SK-N-MC (cell line): ENCODE measurements around the gene MED17.

Experiments
- DNase-seq: peaks from one replicate; pipeline ENCODE4 v3.0.0-alpha.2; 2011; ENCODE audit warnings: low read depth, low spot score
- H3K27ac ChIP-seq: fragments of 200-600 bp; sonication (generic); 2 replicates; pipeline ENCODE4 v1.5.1; 2016; ENCODE audit warnings: mixed run types
- H3K36me3 ChIP-seq: fragments of 200-600 bp; sonication (generic); 2 replicates; pipeline ENCODE4 v1.6.1; 2017; ENCODE audit warnings: antibody characterized with exemption, low read length, mixed read lengths; ENCODE audit not compliant: insufficient read depth
- H3K4me3 ChIP-seq: fragments of 200-600 bp; sonication (generic); 2 replicates; pipeline ENCODE4 v1.5.1; 2016
- H3K9ac ChIP-seq: fragments of 200-600 bp; sonication (generic); 2 replicates; pipeline ENCODE4 v1.8.0; 2017; ENCODE audit warnings: mixed run types, mixed read lengths; ENCODE audit not compliant: insufficient read length
- H3K9me3 ChIP-seq: fragments of 200-600 bp; sonication (generic); 2 replicates; pipeline ENCODE4 v1.6.1; 2017; ENCODE audit warnings: low read depth, mild to moderate bottlenecking, antibody characterized with exemption, low read length, moderate library complexity, mixed read lengths
- EZH2 ChIP-seq: fragments of 200-600 bp; sonication (generic); IDR thresholded peaks from one replicate; pipeline ENCODE4 v1.6.1; 2017; ENCODE audit warnings: antibody characterized with exemption
- FOXP2 ChIP-seq: optimal IDR thresholded peaks from 2 replicates; pipeline ENCODE3; 2011; ENCODE audit warnings: mild to moderate bottlenecking, moderate library complexity; ENCODE audit not compliant: insufficient read depth; ENCODE audit errors: extremely low read length, control extremely low read depth
- POLR2AphosphoS5 ChIP-seq: IDR thresholded peaks from 2 replicates; pipeline ENCODE4 v1.6.1; 2012; ENCODE audit warnings: mild to moderate bottlenecking, low read depth, low read length, borderline replicate concordance

MED17 gene

DNA sequence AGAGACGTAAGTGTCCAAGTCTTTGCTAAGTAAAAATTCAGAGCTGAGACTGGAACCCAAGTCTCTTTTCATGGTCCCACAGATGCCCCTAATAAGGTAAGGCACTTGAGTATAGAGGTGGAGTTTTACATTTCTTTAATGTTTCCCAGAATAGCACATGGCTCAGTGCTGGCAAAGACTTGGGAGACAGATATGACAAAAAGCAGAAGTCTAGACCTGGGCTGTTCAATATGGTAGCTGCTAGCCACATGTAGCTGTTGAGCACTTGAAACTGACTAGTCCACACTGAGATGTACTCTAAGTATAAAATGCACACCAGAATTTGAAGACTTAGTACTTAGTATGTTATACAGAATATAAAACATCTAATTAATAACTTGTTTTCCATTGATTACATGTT, 48.7 kb downstream of the MED17 start:
- no peak overlapping the region for H3K9ac ChIP-seq
- no peak overlapping the region for H3K4me3 ChIP-seq
- no peaks in the 10 kb centered on the region for H3K9me3 ChIP-seq
- H3K36me3 ChIP-seq, result no peaks in the 10 kb centered on the region
- H3K27ac ChIP-seq, result no peak overlapping the region
- TF ChIP-seq POLR2AphosphoS5 (no peak), EZH2 (no peak)
- DNase-seq, result no peak

DNA sequence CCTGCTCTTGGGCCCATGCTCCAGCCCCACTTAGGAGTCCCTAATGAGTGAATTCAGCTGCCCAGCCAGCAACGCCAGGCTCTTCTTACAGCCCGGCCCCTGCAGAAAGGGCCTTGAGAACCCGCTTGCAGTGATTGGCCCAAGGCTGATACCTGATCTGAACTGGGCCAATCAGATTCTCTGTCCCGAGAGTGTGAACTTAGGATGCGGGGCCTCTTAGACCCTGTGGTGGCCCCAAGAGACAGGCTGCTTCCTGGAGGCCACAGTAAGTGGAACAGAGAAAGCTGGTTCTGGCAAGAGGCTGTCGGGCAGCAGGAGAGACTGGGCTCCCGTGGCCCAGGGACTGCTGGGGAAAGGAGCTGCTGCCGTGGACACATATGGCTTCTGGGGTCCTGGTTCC, 54.9 kb downstream of the MED17 start:
- H3K27ac ChIP-seq, result no peak overlapping the region
- no peaks in the 10 kb centered on the region for H3K36me3 ChIP-seq
- H3K9me3 ChIP-seq, result no peaks in the 10 kb centered on the region
- no peak overlapping the region for H3K9ac ChIP-seq
- H3K4me3 ChIP-seq, result no peak overlapping the region
- no peak for DNase-seq
- TF ChIP-seq FOXP2, result no peak
- TF ChIP-seq POLR2AphosphoS5, result no peak
- TF ChIP-seq EZH2, result no peak

DNA sequence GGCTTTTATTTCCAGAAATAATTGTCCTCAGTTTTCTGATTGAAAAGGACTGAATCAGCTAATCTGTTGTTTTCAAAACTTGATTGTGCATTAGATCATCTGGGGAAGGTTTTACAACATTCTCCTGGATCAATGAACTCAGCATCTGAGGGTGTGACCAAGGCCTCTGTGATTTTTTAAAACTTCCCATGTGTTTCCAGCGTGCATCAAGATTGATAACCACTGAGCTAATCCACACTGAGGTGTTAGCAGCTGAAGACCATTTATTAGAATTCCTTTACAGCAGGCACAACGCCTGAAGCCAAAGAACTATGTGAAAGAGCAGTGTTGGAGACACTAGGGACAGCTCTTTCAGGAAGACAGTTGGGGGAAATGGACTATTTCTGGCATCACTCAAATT, 56.1 kb downstream of the MED17 start:
- no peaks in the 10 kb centered on the region for H3K36me3 ChIP-seq
- no peak overlapping the region for H3K4me3 ChIP-seq
- no peaks in the 10 kb centered on the region for H3K9me3 ChIP-seq
- TF ChIP-seq POLR2AphosphoS5, result no peak
- TF ChIP-seq FOXP2, result no peak
- TF ChIP-seq EZH2, result no peak
- H3K9ac ChIP-seq, result no peak overlapping the region
- no peak for DNase-seq
- H3K27ac ChIP-seq, result no peak overlapping the region

DNA sequence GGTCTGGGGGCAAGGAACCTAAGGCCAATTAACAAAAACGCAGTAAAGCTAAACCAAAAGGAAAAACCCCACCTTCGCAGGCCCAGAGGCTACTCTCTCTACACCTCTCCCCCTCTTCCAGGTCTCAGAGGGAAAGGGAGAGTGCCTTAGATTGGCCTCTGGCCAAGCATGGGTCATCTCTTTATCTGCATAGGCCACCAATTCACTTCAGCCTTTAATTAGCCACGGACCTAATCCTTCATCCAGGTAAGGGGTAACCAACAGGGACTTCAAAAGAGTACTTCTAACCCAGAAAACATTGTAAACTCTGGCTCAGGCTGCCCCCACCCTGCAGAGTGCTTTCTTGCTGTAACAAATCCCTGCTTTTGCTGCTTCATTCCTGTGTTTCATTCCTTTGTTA, 56.9 kb downstream of the MED17 start:
- H3K9ac ChIP-seq, result no peak overlapping the region
- TF ChIP-seq FOXP2 (no peak), POLR2AphosphoS5 (no peak), EZH2 (no peak)
- no peaks in the 10 kb centered on the region for H3K9me3 ChIP-seq
- no peaks in the 10 kb centered on the region for H3K36me3 ChIP-seq
- no peak overlapping the region for H3K4me3 ChIP-seq
- no peak for DNase-seq
- H3K27ac ChIP-seq, result no peak overlapping the region

DNA sequence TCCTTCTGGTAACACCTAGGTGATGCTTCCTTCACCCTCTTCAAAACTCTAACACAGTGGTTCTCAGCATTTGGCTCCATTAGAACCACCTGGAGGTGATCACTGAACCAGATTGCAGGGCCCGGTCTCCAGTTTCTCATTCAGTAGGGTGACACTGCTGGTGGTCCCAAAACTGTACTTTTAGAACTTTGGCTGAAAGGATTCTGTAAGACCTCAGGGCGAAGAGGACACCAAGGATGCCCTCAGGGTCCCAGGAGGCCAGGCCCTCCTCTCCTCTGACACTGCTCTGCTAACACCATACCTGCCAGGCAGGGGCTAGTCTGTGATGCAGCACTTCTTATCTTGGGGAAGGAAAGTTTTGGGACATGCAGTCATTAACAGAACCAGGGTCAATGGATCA, 57.4 kb downstream of the MED17 start:
- Histone ChIP-seq H3K9ac (no peak overlapping the region), H3K9me3 (no peaks in the 10 kb centered on the region), H3K36me3 (no peaks in the 10 kb centered on the region), H3K27ac (no peak overlapping the region), H3K4me3 (no peak overlapping the region)
- TF ChIP-seq EZH2 (no peak), FOXP2 (no peak)
- DNase-seq, result no peak

DNA sequence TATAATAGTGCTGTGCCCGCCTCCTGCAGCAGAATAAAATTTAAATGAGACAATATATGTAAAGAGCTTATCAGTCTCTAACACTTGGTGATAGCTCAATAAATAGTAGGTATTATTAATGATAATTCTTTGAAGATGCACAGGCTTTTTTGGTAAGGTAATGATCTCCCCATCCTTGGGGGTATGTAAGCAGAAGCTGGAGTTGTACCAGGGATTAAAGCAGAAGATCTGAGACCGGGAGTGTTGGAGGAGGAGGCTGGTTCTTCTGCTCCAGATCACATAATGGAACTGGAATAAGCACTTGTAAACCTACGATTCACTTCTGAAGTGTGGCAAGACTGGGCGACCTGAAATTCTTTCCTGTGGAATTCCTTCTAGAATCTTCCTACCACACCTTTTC, 58.0 kb downstream of the MED17 start:
- Histone ChIP-seq H3K9me3 (no peaks in the 10 kb centered on the region), H3K9ac (no peak overlapping the region)

DNA sequence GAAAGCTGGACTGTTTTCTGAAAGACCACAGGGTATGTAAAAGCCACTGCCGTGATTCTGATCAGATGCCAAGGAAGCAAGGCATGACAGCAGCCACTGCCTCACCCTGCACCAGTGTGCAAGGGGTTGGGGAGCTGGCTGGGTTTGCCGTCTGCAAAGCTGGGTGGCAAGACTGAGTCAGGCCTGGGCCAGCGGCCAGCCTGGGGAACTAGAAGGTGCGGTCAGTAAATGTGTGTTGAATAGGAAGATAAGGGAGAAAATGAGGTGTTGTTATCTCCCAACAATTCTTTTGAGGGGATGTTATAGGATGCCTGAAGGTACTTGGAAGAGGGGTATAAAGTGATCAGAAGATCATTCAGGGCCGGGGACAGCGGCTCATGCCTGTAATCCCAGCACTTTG, 58.4 kb downstream of the MED17 start:
- H3K9me3 ChIP-seq, result no peaks in the 10 kb centered on the region
- no peaks in the 10 kb centered on the region for H3K36me3 ChIP-seq
- DNase-seq, result no peak
- TF ChIP-seq POLR2AphosphoS5, result no peak
- no peak for TF ChIP-seq FOXP2
- no peak for TF ChIP-seq EZH2
- no peak overlapping the region for H3K4me3 ChIP-seq
- H3K9ac ChIP-seq, result no peak overlapping the region
- no peak overlapping the region for H3K27ac ChIP-seq

More for the DNA sequence above, 58.0 kb downstream of the MED17 start:
- Histone ChIP-seq H3K4me3 (no peak overlapping the region), H3K36me3 (no peaks in the 10 kb centered on the region), H3K27ac (no peak overlapping the region)
- TF ChIP-seq POLR2AphosphoS5 (no peak), EZH2 (no peak), FOXP2 (no peak)
- DNase-seq, result no peak

DNA sequence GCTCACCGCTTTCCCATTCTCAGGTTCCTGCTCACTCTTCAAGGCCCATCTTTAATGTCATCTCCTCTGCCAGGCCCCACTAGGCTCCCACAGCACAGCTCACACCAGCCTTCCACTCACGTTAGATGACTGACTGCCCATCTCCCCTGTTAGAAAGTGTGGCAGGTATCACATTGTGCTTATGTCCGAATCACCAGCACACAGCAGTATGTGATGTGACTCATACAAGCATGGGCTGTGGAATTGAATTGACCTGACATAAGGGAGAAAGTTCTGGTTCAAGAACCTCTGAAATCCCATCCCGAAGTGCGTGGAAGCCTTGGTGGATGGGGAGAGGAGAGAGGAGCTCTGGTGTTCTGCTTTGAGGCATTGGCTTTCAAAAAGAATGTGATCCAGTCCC, 59.8 kb downstream of the MED17 start:
- Histone ChIP-seq H3K36me3 (no peaks in the 10 kb centered on the region), H3K4me3 (no peak overlapping the region), H3K9me3 (no peaks in the 10 kb centered on the region), H3K27ac (no peak overlapping the region), H3K9ac (no peak overlapping the region)
- TF ChIP-seq EZH2, result no peak
- TF ChIP-seq POLR2AphosphoS5, result no peak
- no peak for TF ChIP-seq FOXP2
- DNase-seq, result no peak

DNA sequence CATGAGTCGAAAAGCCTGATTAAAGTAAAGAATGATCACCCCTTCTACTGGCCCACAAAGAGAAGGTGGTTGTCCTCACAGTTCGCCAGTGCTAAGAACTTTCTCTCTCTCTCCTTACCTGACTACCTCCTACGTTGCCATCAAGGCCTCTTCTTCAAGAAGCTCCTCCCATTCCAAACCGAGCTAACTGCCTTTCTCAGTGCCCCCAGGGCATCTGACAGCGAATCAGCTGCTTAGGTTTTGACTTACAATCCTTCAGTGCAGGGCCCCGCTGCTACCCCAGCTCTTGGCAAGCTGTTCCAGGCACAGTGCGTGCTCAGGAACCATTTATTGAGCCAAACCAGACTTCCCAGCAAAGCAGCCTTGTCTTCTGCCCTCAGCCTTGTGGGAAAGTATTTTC, 60.5 kb downstream of the MED17 start:
- no peak overlapping the region for H3K4me3 ChIP-seq
- TF ChIP-seq FOXP2, result no peak
- TF ChIP-seq POLR2AphosphoS5, result no peak
- TF ChIP-seq EZH2, result no peak
- no peak overlapping the region for H3K27ac ChIP-seq
- no peak overlapping the region for H3K9ac ChIP-seq
- H3K36me3 ChIP-seq, result no peaks in the 10 kb centered on the region
- no peaks in the 10 kb centered on the region for H3K9me3 ChIP-seq
- DNase-seq, result peak; percentile 30

DNA sequence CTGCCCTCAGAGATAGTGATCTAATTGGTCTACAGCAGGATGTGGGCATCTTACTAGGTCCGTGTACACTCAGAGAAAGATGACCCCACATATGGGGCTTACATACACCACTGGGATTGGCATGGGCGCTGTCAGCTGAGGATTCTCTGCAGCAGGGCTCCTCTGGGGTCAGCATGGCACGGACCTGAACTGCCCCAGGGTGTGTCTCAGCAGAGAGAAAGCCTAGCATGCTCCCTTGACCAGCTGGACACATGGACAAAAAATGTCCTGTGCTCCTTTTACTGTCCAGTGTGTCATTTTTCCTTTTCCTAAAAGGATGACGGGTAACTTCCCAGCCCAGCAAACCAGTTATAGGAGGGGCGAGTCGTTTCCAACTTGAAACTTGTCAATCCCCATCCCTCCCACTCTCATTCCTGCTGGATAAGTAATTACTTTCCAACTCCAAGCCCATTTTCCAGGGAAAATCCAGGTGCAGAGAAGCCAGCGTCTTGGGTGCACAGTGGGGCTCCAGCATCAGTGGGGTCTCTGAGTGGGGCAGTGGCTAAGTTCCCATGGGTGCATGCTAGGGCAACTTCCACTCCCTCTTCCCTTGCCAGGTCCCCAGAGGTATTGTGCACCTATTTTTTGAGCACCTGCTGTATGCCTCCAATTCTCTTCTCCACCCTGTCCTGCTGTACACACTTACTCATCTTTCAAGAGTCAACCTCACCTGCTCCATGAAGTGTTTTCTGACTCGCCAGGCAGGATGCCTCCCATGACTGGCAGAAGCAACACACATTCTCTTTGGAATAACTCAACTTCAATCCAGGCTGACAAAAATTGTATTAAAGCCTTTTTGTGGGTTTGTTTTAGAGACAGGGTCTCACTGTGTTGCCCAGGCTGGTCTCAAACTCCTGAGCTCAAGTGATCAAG, 61.4 kb downstream of the MED17 start:
- H3K9ac ChIP-seq, result no peak overlapping the region
- DNase-seq, result no peak
- no peaks in the 10 kb centered on the region for H3K9me3 ChIP-seq
- no peak overlapping the region for H3K4me3 ChIP-seq
- H3K36me3 ChIP-seq, result no peaks in the 10 kb centered on the region
- TF ChIP-seq FOXP2, result no peak
- no peak for TF ChIP-seq EZH2
- no peak for TF ChIP-seq POLR2AphosphoS5
- H3K27ac ChIP-seq, result no peak overlapping the region
